Neuronal stem cell (in vitro differentiated cells): Measurements from ENCODE around the gene FAM107A.

ENCODE experiments used
- DNase-seq: peaks from one replicate; pipeline ENCODE4 v3.0.0-alpha.2; 2013; ENCODE audit warnings: low spot score
- H2AFZ ChIP-seq: one replicate; pipeline ENCODE4 v1.6.1; 2013; ENCODE audit warnings: mild to moderate bottlenecking, low read length, inconsistent platforms
- H2AK5ac ChIP-seq: 2 replicates; pipeline ENCODE4 v1.6.1; 2013; ENCODE audit warnings: low read depth, mild to moderate bottlenecking, inconsistent platforms, low read length, moderate library complexity, mixed read lengths
- H2BK120ac ChIP-seq: 2 replicates; pipeline ENCODE4 v1.6.1; 2013; ENCODE audit warnings: low read depth, mild to moderate bottlenecking, inconsistent platforms, low read length, moderate library complexity, mixed read lengths
- H2BK12ac ChIP-seq: one replicate; pipeline ENCODE4 v1.6.1; 2013; ENCODE audit warnings: low read length, inconsistent platforms
- H2BK15ac ChIP-seq: 2 replicates; pipeline ENCODE4 v1.6.1; 2013; ENCODE audit warnings: mild to moderate bottlenecking, low read length, inconsistent platforms, mixed read lengths
- H2BK5ac ChIP-seq: one replicate; pipeline ENCODE4 v1.6.1; 2013; ENCODE audit warnings: inconsistent platforms, mild to moderate bottlenecking, low read length, moderate library complexity
- H3K14ac ChIP-seq: one replicate; pipeline ENCODE4 v1.6.1; 2013; ENCODE audit warnings: low read length, inconsistent platforms
- H3K18ac ChIP-seq: 2 replicates; pipeline ENCODE4 v1.6.1; 2013; ENCODE audit warnings: low read length, inconsistent platforms
- H3K23ac ChIP-seq: 2 replicates; pipeline ENCODE4 v1.6.1; 2013; ENCODE audit warnings: low read depth, mild to moderate bottlenecking, mixed read lengths, low read length, inconsistent platforms; ENCODE audit not compliant: poor library complexity
- H3K27ac ChIP-seq: replicated peaks from 3 replicates; pipeline ENCODE4 v1.5.1; 2013; ENCODE audit warnings: low read length, inconsistent platforms
- H3K27me3 ChIP-seq, 3 experiments: 2 replicates each; pipeline ENCODE4 v1.6.1; 2013; ENCODE audit warnings: low read length in 3 of 3, mild to moderate bottlenecking in 2 of 3, inconsistent platforms in 1 of 3, low read depth in 1 of 3, mixed read lengths in 1 of 3, moderate library complexity in 1 of 3; ENCODE audit not compliant: control insufficient read depth in 3 of 3, insufficient read depth in 3 of 3
- H3K36me3 ChIP-seq, 2 donors: replicated peaks in 1 of 2; 2 replicates each; pipeline ENCODE4 v1.6.1; 2013; ENCODE audit warnings: low read length in 2 of 2; ENCODE audit not compliant: control insufficient read depth in 2 of 2, insufficient read depth in 2 of 2
- H3K4ac ChIP-seq: 2 replicates; pipeline ENCODE4 v1.6.1; 2013; ENCODE audit warnings: inconsistent platforms, mild to moderate bottlenecking, low read length, moderate library complexity
- H3K4me1 ChIP-seq, 2 donors: 1 replicate in 1 of 2; 2 replicates in 1 of 2; pipeline ENCODE4 v1.6.1; 2013; ENCODE audit warnings: low read length in 2 of 2, low read depth in 1 of 2; ENCODE audit not compliant: control insufficient read depth in 2 of 2, insufficient read depth in 1 of 2
- H3K4me2 ChIP-seq: one replicate; pipeline ENCODE4 v1.6.1; 2013; ENCODE audit warnings: mild to moderate bottlenecking, low read length, inconsistent platforms; ENCODE audit not compliant: insufficient read depth, poor library complexity, severe bottlenecking
- H3K4me3 ChIP-seq, 2 donors: 2 replicates each; pipeline ENCODE4 v1.5.1; 2013; ENCODE audit warnings: low read length in 2 of 2, mild to moderate bottlenecking in 2 of 2, inconsistent platforms in 1 of 2, moderate library complexity in 1 of 2
- H3K79me1 ChIP-seq: one replicate; pipeline ENCODE4 v1.6.1; 2013; ENCODE audit warnings: low read depth, mild to moderate bottlenecking, inconsistent platforms, low read length, moderate library complexity
- H3K9ac ChIP-seq: one replicate; pipeline ENCODE4 v1.6.1; 2013; ENCODE audit warnings: mild to moderate bottlenecking, low read depth, low read length, inconsistent platforms; ENCODE audit not compliant: poor library complexity
- H3K9me3 ChIP-seq, 2 donors: replicated peaks in 1 of 2; 2 replicates each; pipeline versions ENCODE3 to v1.6.1; 2013; ENCODE audit warnings: low read length in 2 of 2, mild to moderate bottlenecking in 2 of 2, inconsistent platforms in 1 of 2, low read depth in 1 of 2, mixed read lengths in 1 of 2, moderate library complexity in 1 of 2; ENCODE audit not compliant: control insufficient read depth in 2 of 2, insufficient read depth in 1 of 2
- H4K8ac ChIP-seq: one replicate; pipeline ENCODE4 v1.6.1; 2013; ENCODE audit warnings: low read depth, mild to moderate bottlenecking, inconsistent platforms, low read length, moderate library complexity
- H4K91ac ChIP-seq: one replicate; pipeline ENCODE4 v1.6.1; 2013; ENCODE audit warnings: low read length, low read depth, mild to moderate bottlenecking, inconsistent platforms; ENCODE audit not compliant: poor library complexity
- WGBS, 2 donors: extraction: QIAGEN DNeasy Blood & Tissue Kit; methylation state at CpG; one replicate each; pipeline ENCODE4 v1.1.7; 2013; ENCODE audit warnings: missing lambda C conversion rate in 2 of 2, mixed read lengths in 1 of 2; ENCODE audit not compliant: insufficient read length in 2 of 2, insufficient replicate concordance in 1 of 2; ENCODE audit errors: extremely low coverage in 2 of 2; 5-methylcytosine and 5-hydroxymethylcytosine counted together

Gene FAM107A

DNA sequence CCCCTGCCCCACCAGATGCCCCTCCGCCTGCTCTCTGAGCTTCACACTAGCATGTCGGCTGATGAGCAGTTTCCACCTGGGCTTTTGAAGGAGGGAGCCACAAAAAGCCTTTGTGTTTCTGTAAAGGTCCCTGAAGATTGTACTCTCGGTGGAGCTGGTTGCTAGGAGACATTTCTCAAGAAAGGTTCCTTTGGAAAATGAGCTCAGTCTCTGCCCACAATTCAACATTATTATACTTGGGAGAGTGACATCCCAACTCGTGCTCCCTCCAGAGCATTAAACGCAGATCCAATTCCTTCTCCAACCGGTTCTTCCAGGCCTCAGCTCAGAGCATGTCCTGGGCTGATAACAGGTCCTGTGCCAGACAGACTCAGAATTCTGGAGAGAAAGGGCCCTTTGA is 26.8 kb upstream of the FAM107A start:
- H2BK12ac ChIP-seq: no peak overlapping the region

DNA sequence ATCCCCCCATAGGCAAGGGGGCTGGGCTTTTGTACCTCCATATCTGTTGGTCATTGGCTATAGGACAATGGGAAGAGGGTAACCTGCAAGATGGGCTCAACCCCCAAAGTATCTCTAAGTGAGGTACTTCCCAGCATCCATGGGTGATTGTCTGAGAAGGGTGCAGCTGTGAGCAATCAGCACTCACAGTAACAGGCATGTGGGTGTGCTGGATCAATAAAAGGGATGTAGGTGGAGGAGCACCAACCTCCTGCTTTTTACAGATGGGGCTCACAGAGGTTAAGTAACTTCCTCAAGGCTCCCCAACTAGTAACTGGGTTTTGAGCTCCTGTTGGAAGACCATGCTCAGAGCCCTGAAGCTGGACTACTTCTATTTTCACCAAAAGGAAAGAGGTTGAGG is 26.4 kb upstream of the FAM107A start:
- H3K23ac ChIP-seq: no peak overlapping the region
- no peak overlapping the region for H3K4me2 ChIP-seq
- no peak overlapping the region for H3K4me3 ChIP-seq
- no peaks in the 10 kb centered on the region for H3K27me3 ChIP-seq
- peak overlapping the region; percentile 40 for H3K18ac ChIP-seq
- H2AK5ac ChIP-seq: no peak overlapping the region
- H3K4me1 ChIP-seq: peaks cover 8 to 11% of the 10 kb centered on the region in 2 donors
- no peak overlapping the region for H4K91ac ChIP-seq
- DNase-seq: no peak
- H2BK12ac ChIP-seq: no peak overlapping the region
- no peak overlapping the region for H2BK5ac ChIP-seq
- no peak overlapping the region for H3K4ac ChIP-seq
- no peaks in the 10 kb centered on the region for H3K9me3 ChIP-seq
- H3K79me1 ChIP-seq: no peaks in the 10 kb centered on the region
- no peak overlapping the region for H2BK120ac ChIP-seq
- H3K27ac ChIP-seq: no peak overlapping the region
- H3K36me3 ChIP-seq: no peaks in the 10 kb centered on the region
- H2BK15ac ChIP-seq: peak overlapping the region; percentile 71
- H3K14ac ChIP-seq: no peak overlapping the region
- no peak overlapping the region for H4K8ac ChIP-seq
- no peak overlapping the region for H2AFZ ChIP-seq
- H3K9ac ChIP-seq: no peak overlapping the region

More for the DNA sequence above, 26.8 kb upstream of the FAM107A start:
- Histone ChIP-seq H3K36me3 (no peaks in the 10 kb centered on the region), H2AFZ (no peak overlapping the region), H4K8ac (no peak overlapping the region), H3K27ac (no peak overlapping the region), H3K4me3 (no peak overlapping the region), H3K79me1 (no peaks in the 10 kb centered on the region), H2BK120ac (no peak overlapping the region), H3K4ac (no peak overlapping the region), H3K27me3 (no peaks in the 10 kb centered on the region), H3K18ac (no peak overlapping the region), H3K23ac (no peak overlapping the region), H3K14ac (no peak overlapping the region), H2BK15ac (no peak overlapping the region), H3K9ac (no peak overlapping the region), H2BK5ac (no peak overlapping the region), H4K91ac (no peak overlapping the region), H3K4me2 (no peak overlapping the region), H3K4me1 (peaks cover 8 to 11% of the 10 kb centered on the region in 2 donors), H3K9me3 (no peaks in the 10 kb centered on the region), H2AK5ac (peak overlapping the region; percentile 5)
- no peak for DNase-seq
- no CpG with 5 or more reads among the region's 6 CpGs for WGBS, 2 donors

DNA sequence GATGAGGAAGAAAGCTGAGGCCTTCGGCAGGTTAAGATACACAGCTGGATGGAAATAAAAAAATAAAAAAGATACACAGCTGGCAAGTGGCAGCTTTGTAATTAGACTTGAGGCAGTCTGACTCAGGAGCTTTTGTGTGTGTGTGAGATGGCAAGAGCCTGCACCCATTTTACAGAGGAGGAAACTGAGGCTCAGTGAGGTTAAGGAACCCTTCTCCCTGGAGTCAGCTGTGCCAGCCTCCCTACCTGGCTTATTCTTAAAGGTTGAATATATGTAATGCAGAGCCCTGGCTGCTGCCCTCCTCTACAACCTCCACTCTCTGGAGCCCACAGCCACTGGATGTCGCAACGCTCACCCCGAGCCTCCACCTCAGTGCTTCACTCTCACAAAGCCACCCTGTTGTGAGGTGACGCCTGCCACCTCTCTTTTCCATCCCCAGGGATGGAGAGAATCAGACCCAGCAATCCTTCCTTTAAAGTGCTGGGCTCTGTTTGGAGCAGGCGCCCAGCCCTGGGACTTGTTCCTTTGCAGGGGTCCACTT is 20.6 kb upstream of the FAM107A start:
- no peak overlapping the region for H2BK5ac ChIP-seq
- H3K4me3 ChIP-seq: no peak overlapping the region
- no peak for DNase-seq
- H2AFZ ChIP-seq: no peak overlapping the region
- H2AK5ac ChIP-seq: peak overlapping the region; percentile 30
- H3K4me2 ChIP-seq: no peak overlapping the region
- peaks cover 0 to 1% of the 10 kb centered on the region in 2 donors for H3K4me1 ChIP-seq
- no peak overlapping the region for H2BK15ac ChIP-seq
- H4K8ac ChIP-seq: no peak overlapping the region
- H3K9ac ChIP-seq: no peak overlapping the region
- H3K23ac ChIP-seq: no peak overlapping the region
- H3K9me3 ChIP-seq: no peaks in the 10 kb centered on the region
- H3K36me3 ChIP-seq: no peaks in the 10 kb centered on the region
- no peak overlapping the region for H3K4ac ChIP-seq
- H3K79me1 ChIP-seq: no peaks in the 10 kb centered on the region
- no peak overlapping the region for H2BK12ac ChIP-seq
- no peak overlapping the region for H4K91ac ChIP-seq
- H3K14ac ChIP-seq: no peak overlapping the region
- no CpG with 5 or more reads among the region's 6 CpGs for WGBS, 2 donors
- no peaks in the 10 kb centered on the region for H3K27me3 ChIP-seq
- H3K18ac ChIP-seq: no peak overlapping the region
- H2BK120ac ChIP-seq: no peak overlapping the region
- H3K27ac ChIP-seq: no peak overlapping the region

GRCh38 chr3:58596834-58597518 is 19.8 kb upstream of the FAM107A start:
- WGBS, 2 donors: no CpG with 5 or more reads among the region's 4 CpGs
- no peaks in the 10 kb centered on the region for H3K36me3 ChIP-seq
- H2BK12ac ChIP-seq: no peak overlapping the region
- no peak overlapping the region for H2BK15ac ChIP-seq
- no peak overlapping the region for H4K91ac ChIP-seq
- H2AFZ ChIP-seq: no peak overlapping the region
- no peak overlapping the region for H3K14ac ChIP-seq
- no peak overlapping the region for H3K9ac ChIP-seq
- H2BK120ac ChIP-seq: no peak overlapping the region
- no peak for DNase-seq
- H3K27ac ChIP-seq: no peak overlapping the region
- no peak overlapping the region for H2AK5ac ChIP-seq
- H4K8ac ChIP-seq: no peak overlapping the region
- H3K9me3 ChIP-seq: no peaks in the 10 kb centered on the region
- no peaks in the 10 kb centered on the region for H3K79me1 ChIP-seq
- H3K4me3 ChIP-seq: no peak overlapping the region
- peaks cover 1 to 3% of the 10 kb centered on the region in 2 donors for H3K4me1 ChIP-seq
- H3K23ac ChIP-seq: no peak overlapping the region
- no peak overlapping the region for H3K4me2 ChIP-seq
- H3K18ac ChIP-seq: no peak overlapping the region
- no peak overlapping the region for H2BK5ac ChIP-seq
- no peak overlapping the region for H3K4ac ChIP-seq
- no peaks in the 10 kb centered on the region for H3K27me3 ChIP-seq
